Spleen (tissue), 11 donors: Measurements from ENCODE around the gene IL15. TPM values are rescaled to one million over a fixed set of nuclear protein-coding genes. Genes with fewer than 3 reads are reported as not detected.

Source experiments
- DNase-seq: peaks from one replicate; pipeline ENCODE4 v3.0.0-alpha.2; 2020
- H3K27ac ChIP-seq, 8 donors: fragments of 200-600 bp; sonication (generic) in 7 of 8; 1 replicate in 4 of 8; 2 replicates in 4 of 8; pipeline versions ENCODE4 v1.5.0 to v1.8.0; 2016 to 2021; ENCODE audit warnings: inconsistent platforms in 4 of 8, mild to moderate bottlenecking in 4 of 8, moderate library complexity in 1 of 8
- H3K27me3 ChIP-seq, 7 donors: fragments of 200-600 bp; sonication (generic) in 6 of 7; replicated peaks in 1 of 7; 1 replicate in 4 of 7; 2 replicates in 3 of 7; pipeline versions ENCODE4 v1.5.0 to v1.8.0; 2016 to 2021; ENCODE audit warnings: inconsistent platforms in 3 of 7, mild to moderate bottlenecking in 1 of 7
- H3K36me3 ChIP-seq, 6 donors: fragments of 200-600 bp; sonication (generic) in 5 of 6; 1 replicate in 4 of 6; 2 replicates in 2 of 6; pipeline versions ENCODE4 v1.5.0 to v1.8.0; 2016 to 2021; ENCODE audit warnings: inconsistent platforms in 2 of 6
- H3K4me1 ChIP-seq, 6 donors: fragments of 200-600 bp; sonication (generic) in 5 of 6; 1 replicate in 3 of 6; 2 replicates in 3 of 6; pipeline versions ENCODE4 v1.5.0 to v1.8.0; 2016 to 2021; ENCODE audit warnings: inconsistent platforms in 3 of 6
- H3K4me3 ChIP-seq, 8 donors: fragments of 200-600 bp; sonication (generic) in 7 of 8; 1 replicate in 4 of 8; 2 replicates in 4 of 8; pipeline versions ENCODE4 v1.5.0 to v1.8.0; 2016 to 2021; ENCODE audit warnings: inconsistent platforms in 4 of 8, mild to moderate bottlenecking in 4 of 8, moderate library complexity in 2 of 8
- H3K9me3 ChIP-seq, 8 donors: fragments of 200-600 bp; sonication (generic) in 7 of 8; 1 replicate in 4 of 8; 2 replicates in 4 of 8; pipeline versions ENCODE4 v1.5.0 to v1.8.0; 2016 to 2021; ENCODE audit warnings: inconsistent platforms in 4 of 8
- CTCF ChIP-seq, 11 experiments: fragments of 200-600 bp in 7 of 11; fragments of 450-650 bp in 4 of 11; sonication (generic) in 4 of 11; IDR thresholded peaks in 8 of 11; conservative IDR thresholded peaks in 3 of 11; 1 replicate in 7 of 11; 2 replicates in 4 of 11; pipeline versions ENCODE4 v1.4.0 to v1.8.0; 2016 to 2021; ENCODE audit warnings: antibody characterized with exemption in 11 of 11, inconsistent platforms in 4 of 11, mild to moderate bottlenecking in 1 of 11
- POLR2A ChIP-seq, 3 donors: fragments of 450-650 bp; IDR thresholded peaks; one replicate each; pipeline ENCODE4 v1.5.1; 2017; ENCODE audit warnings: antibody characterized with exemption in 3 of 3, mild to moderate bottlenecking in 1 of 3
- POLR2AphosphoS5 ChIP-seq, 3 donors: sonication (generic); formaldehyde crosslinking; IDR thresholded peaks; one replicate each; pipeline ENCODE4 v1.5.1; 2017; ENCODE audit warnings: antibody characterized with exemption in 3 of 3
- WGBS, 5 donors: extraction: QIAGEN DNeasy Blood & Tissue Kit in 3 of 5; methylation state at CpG; one replicate each; pipeline versions ENCODE4 v1.1.5 to v1.1.7; 2013 to 2018; 5-methylcytosine and 5-hydroxymethylcytosine counted together
- intact Hi-C: fragments of 100-400 bp; cut with DNase I; formaldehyde crosslinking; loops from one replicate; pipeline ENCODE4 v1.15.0; 2023; ENCODE audit warnings: low total_unique reads
- polyA plus RNA-seq, 3 donors: library from polyadenylated mRNA; stranded (reverse); fragments of 200-250 nt; gene quantifications; one replicate each; pipeline ENCODE4 v1.2.1, GENCODE V29; 2013
- total RNA-seq, 7 donors: library from RNA; depleted of rRNA in 3 of 7; stranded (reverse); fragments of >200 nt in 3 of 7; fragmentation: NEBNext Ultra II Directional in 4 of 7; extraction: Animal tissue kit (Norgen Biotek cat#: 25700) in 4 of 7; gene quantifications; one replicate each; pipeline versions ENCODE4 v1.1.0 to v1.2.1, GENCODE V29; 2016 to 2021
- donor health status: healthy with polysubstance abuse.
- donor health status: DM: no; HTN: no; CAD: no; lungs with moderate emphysema.
- donor health status: DM: no; HTN: no; CAD: no.
- donor health status: Bipolar disorder and iron deficiency.
- donor health status: healthy.
- donor health status: DM: no; HTN: no; CAD: no.
- donor health status: DM: yes; HTN: yes; CAD: no.

IL15 gene
- total and polyA plus RNA-seq, 10 donors, result 15.9 to 37.0 (median 21.1) TPM

DNA sequence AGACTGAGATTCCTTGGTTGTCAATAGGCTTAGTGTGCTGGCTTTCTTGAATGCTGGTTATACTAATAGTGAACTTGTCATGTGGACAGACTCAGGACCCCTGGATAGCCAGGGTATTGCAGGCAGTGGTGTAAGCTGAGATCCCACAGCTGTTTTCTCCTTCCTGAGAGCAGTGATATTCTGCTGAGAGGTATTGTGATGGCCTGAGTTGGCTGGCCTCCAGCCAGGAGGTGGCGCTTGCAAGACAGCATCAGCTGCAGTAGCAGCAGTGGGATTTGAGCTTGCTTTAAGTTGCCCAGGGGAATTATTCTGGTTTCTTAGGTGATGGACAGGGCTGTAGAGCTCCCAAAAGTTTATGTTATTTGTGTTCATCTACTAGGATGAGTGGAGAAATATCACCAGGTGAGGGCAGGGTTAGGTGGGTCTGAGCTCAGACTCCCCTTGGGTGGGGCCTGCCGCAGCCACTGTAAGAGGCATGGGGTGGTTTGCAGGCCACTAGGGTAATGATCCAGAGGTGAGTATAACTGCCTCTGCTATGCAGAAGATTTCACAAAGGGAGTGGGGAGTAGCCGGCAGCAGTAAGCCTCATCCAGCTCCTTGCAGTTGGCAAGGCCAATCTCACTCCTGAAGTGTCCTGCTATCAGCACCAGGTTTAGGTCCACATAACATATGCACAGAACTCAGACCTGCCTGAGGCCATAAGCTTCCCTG is 66.2 kb downstream of the IL15 start:
- intact Hi-C loops, result no loop called here
- TF ChIP-seq CTCF (IDR thresholded peaks at IDR 0.05 in 8 of 11, conservative IDR thresholded peaks at IDR 0.05 in 3 of 11) (no peak), POLR2A (IDR thresholded peaks at IDR 0.05) (no peak), POLR2AphosphoS5 (IDR thresholded peaks at IDR 0.05) (no peak)
- 95 to 100% (median 96%) methylated on average over 3 of the region's 3 CpGs for WGBS, 5 donors

GRCh38 chr4:141703497-141703896 is 67.1 kb downstream of the IL15 start:
- Histone ChIP-seq H3K4me3 (no peak overlapping the region), H3K9me3 (peaks cover 0 to 26% (median 22%) of the 10 kb centered on the region in 8 donors), H3K4me1 (peaks cover 0 to 24% (median 5%) of the 10 kb centered on the region in 6 donors), H3K36me3 (no peaks in the 10 kb centered on the region), H3K27ac (no peak overlapping the region), H3K27me3 (no peaks in the 10 kb centered on the region)
- intact Hi-C loops, result no loop called here
- TF ChIP-seq CTCF (IDR thresholded peaks at IDR 0.05 in 8 of 11, conservative IDR thresholded peaks at IDR 0.05 in 3 of 11) (no peak), POLR2AphosphoS5 (IDR thresholded peaks at IDR 0.05) (no peak), POLR2A (IDR thresholded peaks at IDR 0.05) (no peak)
- WGBS, 5 donors, result 91 to 98% (median 93%) methylated on average over 2 of the region's 2 CpGs
- no peak for DNase-seq

More for the DNA sequence above, 66.2 kb downstream of the IL15 start:
- Histone ChIP-seq H3K36me3 (no peaks in the 10 kb centered on the region), H3K9me3 (peaks cover 0 to 24% (median 20%) of the 10 kb centered on the region in 8 donors), H3K27me3 (no peaks in the 10 kb centered on the region), H3K27ac (no peak overlapping the region), H3K4me1 (peaks cover 0 to 21% (median 5%) of the 10 kb centered on the region in 6 donors), H3K4me3 (no peak overlapping the region)
- DNase-seq, result no peak

DNA sequence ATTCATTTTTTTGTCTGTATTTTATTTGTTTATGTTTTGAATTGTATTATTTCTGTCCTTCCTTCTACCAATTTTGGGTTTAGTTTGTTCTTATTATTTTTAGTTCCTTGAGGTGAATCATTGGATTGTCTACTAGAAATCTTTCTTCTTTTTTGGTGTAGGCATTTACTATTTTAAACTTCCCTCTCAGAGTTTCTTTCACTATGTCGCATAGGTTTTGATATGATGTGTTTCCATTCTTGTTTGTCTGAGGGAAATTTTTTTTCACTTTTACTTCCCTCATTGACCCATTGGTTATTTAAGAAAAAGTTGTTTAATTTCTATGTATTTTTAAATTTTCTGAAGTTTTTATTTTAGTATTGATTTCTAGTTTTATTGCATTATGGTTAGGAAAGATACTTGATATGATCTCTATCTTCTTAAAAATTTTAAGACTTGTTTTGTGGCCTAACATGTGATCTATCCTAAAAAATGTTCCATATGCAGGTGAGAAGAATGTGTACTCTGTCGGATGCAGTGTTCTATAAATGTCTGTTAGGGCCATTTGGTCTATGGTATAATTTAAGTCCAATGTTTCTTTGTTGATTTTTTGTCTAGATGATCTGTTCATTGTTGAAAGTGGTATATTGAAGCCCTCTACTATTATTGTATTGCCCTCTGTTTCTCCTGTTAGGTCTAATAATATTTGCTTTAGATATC is 68.8 kb downstream of the IL15 start:
- TF ChIP-seq POLR2A (IDR thresholded peaks at IDR 0.05) (no peak), CTCF (IDR thresholded peaks at IDR 0.05 in 8 of 11, conservative IDR thresholded peaks at IDR 0.05 in 3 of 11) (no peak), POLR2AphosphoS5 (IDR thresholded peaks at IDR 0.05) (no peak)
- H3K4me3 ChIP-seq, result no peak overlapping the region
- H3K9me3 ChIP-seq, result peaks cover 0 to 26% (median 22%) of the 10 kb centered on the region in 8 donors
- H3K4me1 ChIP-seq, result peaks cover 0 to 24% (median 5%) of the 10 kb centered on the region in 6 donors
- no peaks in the 10 kb centered on the region for H3K27me3 ChIP-seq
- no peaks in the 10 kb centered on the region for H3K36me3 ChIP-seq
- DNase-seq, result no peak
- intact Hi-C loops, result no loop called here
- peak overlapping the region in 6 of 8 donors; percentile 22 to 65 (median 51) for H3K27ac ChIP-seq
- 62 to 78% (median 75%) methylated on average over 2 of the region's 2 CpGs for WGBS, 5 donors
